ENCODE data around the gene SCGB3A1.

DNA sequence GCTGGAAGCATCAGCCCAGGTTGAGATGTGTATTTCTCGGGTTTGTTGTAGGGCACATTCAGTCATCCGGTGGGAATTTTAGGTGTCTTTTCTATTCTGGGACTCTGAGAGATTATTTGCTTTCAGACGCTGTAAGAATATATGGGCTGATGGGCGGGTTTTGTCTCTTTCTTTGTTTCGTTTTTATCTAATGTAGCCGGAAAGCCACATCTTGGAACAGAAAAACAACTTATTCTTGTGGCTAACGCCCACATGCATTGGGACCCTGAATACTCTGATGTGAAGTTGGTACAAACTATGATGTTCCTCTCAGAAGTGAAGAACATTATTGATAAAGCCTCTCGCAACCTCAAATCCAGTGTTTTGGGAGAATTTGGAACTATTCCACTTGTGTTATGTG lies 22.4 kb downstream of the SCGB3A1 start:
- TF ChIP-seq POLR2A (IDR thresholded peaks at IDR 0.05) = no peak
- TF ChIP-seq POLR2AphosphoS5 (IDR thresholded peaks at IDR 0.05) = no peak

Data from stomach (tissue), 4 donors.